ENCODE results near the gene ABL2.

- TF ChIP-seq, protein P1, sequence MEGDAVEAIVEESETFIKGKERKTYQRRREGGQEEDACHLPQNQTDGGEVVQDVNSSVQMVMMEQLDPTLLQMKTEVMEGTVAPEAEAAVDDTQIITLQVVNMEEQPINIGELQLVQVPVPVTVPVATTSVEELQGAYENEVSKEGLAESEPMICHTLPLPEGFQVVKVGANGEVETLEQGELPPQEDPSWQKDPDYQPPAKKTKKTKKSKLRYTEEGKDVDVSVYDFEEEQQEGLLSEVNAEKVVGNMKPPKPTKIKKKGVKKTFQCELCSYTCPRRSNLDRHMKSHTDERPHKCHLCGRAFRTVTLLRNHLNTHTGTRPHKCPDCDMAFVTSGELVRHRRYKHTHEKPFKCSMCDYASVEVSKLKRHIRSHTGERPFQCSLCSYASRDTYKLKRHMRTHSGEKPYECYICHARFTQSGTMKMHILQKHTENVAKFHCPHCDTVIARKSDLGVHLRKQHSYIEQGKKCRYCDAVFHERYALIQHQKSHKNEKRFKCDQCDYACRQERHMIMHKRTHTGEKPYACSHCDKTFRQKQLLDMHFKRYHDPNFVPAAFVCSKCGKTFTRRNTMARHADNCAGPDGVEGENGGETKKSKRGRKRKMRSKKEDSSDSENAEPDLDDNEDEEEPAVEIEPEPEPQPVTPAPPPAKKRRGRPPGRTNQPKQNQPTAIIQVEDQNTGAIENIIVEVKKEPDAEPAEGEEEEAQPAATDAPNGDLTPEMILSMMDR (IDR thresholded peaks at IDR 0.05) = no peak
- no peak for TF ChIP-seq NFATC4 (CRISPR knock-in tag; IDR thresholded peaks at IDR 0.05)
- no peak for TF ChIP-seq CREB1 (CRISPR knock-in tag; IDR thresholded peaks at IDR 0.05)
- no peak for TF ChIP-seq FOXJ3 (CRISPR knock-in tag; IDR thresholded peaks at IDR 0.05; ENCODE audit: borderline replicate concordance)
- TF ChIP-seq PRRX2 (CRISPR knock-in tag; IDR thresholded peaks at IDR 0.05) = no peak
- no peak for TF ChIP-seq ATF3 (CRISPR knock-in tag; conservative IDR thresholded peaks at IDR 0.05)
Observed at GRCh38 chr1:179251675-179252074, 22.2 kb upstream of the ABL2 start.

Measured in WTC11 (cell line).